ENCODE measurements around the gene C20orf96. TPM values are rescaled to one million over a fixed set of nuclear protein-coding genes. Genes with fewer than 3 reads are reported as not detected.

C20orf96 gene
- total and polyA plus RNA-seq, 2 experiments from 2014 or later = 14.6 to 36.3 TPM

DNA sequence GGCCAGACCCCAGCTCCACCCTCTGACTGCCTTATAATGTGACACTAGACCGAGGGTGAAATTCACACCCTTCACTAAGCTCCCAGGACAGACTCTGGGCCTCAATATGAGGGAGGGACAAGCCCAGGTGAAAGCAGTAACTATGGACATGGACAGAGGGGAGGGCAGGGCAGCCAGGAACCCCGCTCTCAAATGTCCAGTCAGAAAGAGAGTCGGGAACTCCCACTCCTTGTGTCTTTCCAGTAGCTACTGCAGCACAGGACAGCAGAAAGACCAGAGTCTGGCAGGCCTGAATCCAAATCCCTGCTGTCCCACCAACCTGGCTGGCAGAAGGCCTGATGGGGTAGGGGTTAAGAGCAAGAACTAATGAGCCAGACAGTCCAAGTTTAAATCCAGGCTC, 6.4 kb downstream of the C20orf96 start (continued):
- TF ChIP-seq ZNF462 (CRISPR knock-in tag; IDR thresholded peaks at IDR 0.05) = no peak
- TF ChIP-seq ETS1 (IDR thresholded peaks at IDR 0.05) = no peak
- no peak for TF ChIP-seq POLR2AphosphoS5 (IDR thresholded peaks at IDR 0.05; ENCODE audit: low read depth)
- no peak for TF ChIP-seq CREB1 (CRISPR knock-in tag; IDR thresholded peaks at IDR 0.05; ENCODE audit: low read depth)
- TF ChIP-seq ZNF331 (CRISPR knock-in tag; IDR thresholded peaks at IDR 0.05; ENCODE audit: low read depth) = no peak
- no peak for TF ChIP-seq ZNF114 (CRISPR knock-in tag; IDR thresholded peaks at IDR 0.05)
- TF ChIP-seq NANOG (IDR thresholded peaks at IDR 0.05; ENCODE audit: borderline replicate concordance) = no peak
- no peak for TF ChIP-seq STAT1 (IDR thresholded peaks at IDR 0.05; ENCODE audit: unreplicated experiment)
- TF ChIP-seq EZH2 (IDR thresholded peaks at IDR 0.05; ENCODE audit: low read depth, unreplicated experiment) = no peak
